T-helper 9 cell (primary cell): Measurements from ENCODE around the gene KMT2B.
A peak's percentile ranks its signal among the peaks of the same experiment; 100 is the strongest.

Experiments
- DNase-seq: peaks from one replicate; pipeline ENCODE4 v3.0.0-alpha.2; 2020

KMT2B gene

GRCh38 chr19:35727053-35727955 is 9.5 kb downstream of the KMT2B start:
- DNase-seq: no peak

- no peak for DNase-seq
These were observed 10.3 kb downstream of the KMT2B start for GRCh38 chr19:35727956-35728706.

- DNase-seq: no peak
These were observed 11.2 kb downstream of the KMT2B start for GRCh38 chr19:35729021-35729420.

- DNase-seq: no peak
These were observed 12.0 kb downstream of the KMT2B start for GRCh38 chr19:35729763-35730162.

- no peak for DNase-seq
These were observed 12.5 kb downstream of the KMT2B start for GRCh38 chr19:35730326-35730725.

GRCh38 chr19:35731353-35731752 is 13.6 kb downstream of the KMT2B start:
- DNase-seq: no peak

- DNase-seq: no peak
These were observed 14.1 kb downstream of the KMT2B start for GRCh38 chr19:35731779-35732405.

- DNase-seq: no peak
These were observed 14.9 kb downstream of the KMT2B start for GRCh38 chr19:35732540-35733179.

GRCh38 chr19:35733180-35734125 is 15.7 kb downstream of the KMT2B start:
- DNase-seq: no peak

- DNase-seq: no peak
These were observed 16.5 kb downstream of the KMT2B start for GRCh38 chr19:35734273-35734672.

- DNase-seq: no peak
These were observed 17.1 kb downstream of the KMT2B start for GRCh38 chr19:35734889-35735288.

- DNase-seq: no peak
These were observed 19.4 kb downstream of the KMT2B start for GRCh38 chr19:35736913-35737886.

GRCh38 chr19:35738021-35738886 is 20.5 kb downstream of the KMT2B start:
- DNase-seq: no peak

GRCh38 chr19:35738887-35739229 is 21.1 kb downstream of the KMT2B start:
- DNase-seq: no peak

GRCh38 chr19:35739275-35740107 is 21.7 kb downstream of the KMT2B start:
- no peak for DNase-seq

GRCh38 chr19:35740108-35740422 is 22.3 kb downstream of the KMT2B start:
- DNase-seq: no peak

GRCh38 chr19:35740423-35741202 is 22.8 kb downstream of the KMT2B start:
- peak; percentile 94 for DNase-seq

- DNase-seq: no peak
These were observed 23.4 kb downstream of the KMT2B start for GRCh38 chr19:35741203-35741515.
